Gastroesophageal sphincter (tissue), 4 donors: ENCODE data around the gene KMT2D. TPM values are rescaled to one million over a fixed set of nuclear protein-coding genes. Genes with fewer than 3 reads are reported as not detected.

ENCODE experiments used
- ATAC-seq: fragments of 150-250 bp; one replicate; pipeline ENCODE4 v1.9.1; 2016; ENCODE audit warnings: mild to moderate bottlenecking, moderate library complexity
- H3K27ac ChIP-seq, 4 donors: fragments of 200-600 bp; sonication (generic) in 3 of 4; 1 replicate in 3 of 4; 2 replicates in 1 of 4; pipeline ENCODE4 v1.5.1; 2016 to 2019
- H3K27me3 ChIP-seq: fragments of 200-600 bp; sonication (generic); one replicate; pipeline ENCODE4 v1.5.1; 2019
- H3K36me3 ChIP-seq, 2 donors: fragments of 200-600 bp; sonication (generic); one replicate each; pipeline ENCODE4 v1.5.1; 2019; ENCODE audit warnings: control low read depth in 1 of 2
- H3K4me1 ChIP-seq, 3 donors: fragments of 200-600 bp; sonication (generic); 1 replicate in 2 of 3; 2 replicates in 1 of 3; pipeline ENCODE4 v1.5.1; 2016 to 2019; ENCODE audit warnings: control low read depth in 2 of 3
- H3K4me3 ChIP-seq, 2 donors: fragments of 200-600 bp; sonication (generic); one replicate each; pipeline ENCODE4 v1.5.1; 2019; ENCODE audit warnings: mild to moderate bottlenecking in 1 of 2, moderate library complexity in 1 of 2
- H3K9me3 ChIP-seq, 3 donors: fragments of 200-600 bp; sonication (generic); one replicate each; pipeline ENCODE4 v1.5.1; 2017 to 2019; ENCODE audit warnings: control low read depth in 2 of 3
- CTCF ChIP-seq, 4 experiments: fragments of 200-600 bp in 2 of 4; fragments of 450-650 bp in 2 of 4; sonication (generic) in 1 of 4; IDR thresholded peaks; one replicate each; pipeline ENCODE4 v1.5.1; 2017 to 2019; ENCODE audit warnings: antibody characterized with exemption in 4 of 4, mild to moderate bottlenecking in 2 of 4, moderate library complexity in 2 of 4
- EP300 ChIP-seq: sonication (generic); formaldehyde crosslinking; IDR thresholded peaks from one replicate; pipeline ENCODE4 v1.6.1; 2017; ENCODE audit warnings: antibody characterized with exemption, mild to moderate bottlenecking
- POLR2A ChIP-seq, 2 donors: fragments of 450-650 bp; IDR thresholded peaks; one replicate each; pipeline ENCODE4 v1.6.1; 2017; ENCODE audit warnings: antibody characterized with exemption in 2 of 2, mild to moderate bottlenecking in 2 of 2, moderate library complexity in 1 of 2
- POLR2AphosphoS5 ChIP-seq: sonication (generic); formaldehyde crosslinking; IDR thresholded peaks from one replicate; pipeline ENCODE4 v1.6.1; 2017; ENCODE audit warnings: antibody characterized with exemption
- WGBS, 2 donors: methylation state at CpG; one replicate each; pipeline ENCODE4 v1.1.5; 2018; ENCODE audit warnings: low coverage in 1 of 2; 5-methylcytosine and 5-hydroxymethylcytosine counted together
- total RNA-seq, 4 donors: library from RNA; depleted of rRNA; stranded (reverse); fragments of >200 nt; gene quantifications; one replicate each; pipeline ENCODE4 v1.1.0, GENCODE V29; 2016

KMT2D gene
- total RNA-seq, 4 donors from 2014 or later: 23.6 to 75.0 (median 53.8) TPM

GRCh38 chr12:49055978-49056754, 4.4 kb downstream of the KMT2D start:
- peak overlapping the region in 1 of 2 donors; percentile 11 for H3K4me3 ChIP-seq
- peak overlapping the region in 3 of 4 donors; percentile 36 to 93 (median 52) for H3K27ac ChIP-seq
- H3K27me3 ChIP-seq: no peaks in the 10 kb centered on the region
- peaks cover 0 to 43% of the 10 kb centered on the region in 2 donors for H3K36me3 ChIP-seq
- TF ChIP-seq EP300: no peak
- TF ChIP-seq CTCF (IDR thresholded peaks at IDR 0.05): no peak
- no peak for TF ChIP-seq POLR2A (IDR thresholded peaks at IDR 0.05)
- no peak for TF ChIP-seq POLR2AphosphoS5
- no peaks in the 10 kb centered on the region for H3K9me3 ChIP-seq
- H3K4me1 ChIP-seq: peaks cover 0 to 56% (median 37%) of the 10 kb centered on the region in 3 donors
- whole genome bisulfite sequencing, 2 donors: 48 to 58% methylated on average over 4 of the region's 7 CpGs
- peak; percentile 73 for ATAC-seq

GRCh38 chr12:49055092-49055491, 5.5 kb downstream of the KMT2D start:
- no peak for ATAC-seq
- Histone ChIP-seq H3K4me3 (no peak overlapping the region), H3K9me3 (no peaks in the 10 kb centered on the region), H3K27ac (no peak overlapping the region), H3K36me3 (peaks cover 0 to 53% of the 10 kb centered on the region in 2 donors), H3K27me3 (no peaks in the 10 kb centered on the region), H3K4me1 (peaks cover 0 to 53% (median 37%) of the 10 kb centered on the region in 3 donors)
- TF ChIP-seq POLR2A (IDR thresholded peaks at IDR 0.05): no peak
- TF ChIP-seq EP300: no peak
- TF ChIP-seq POLR2AphosphoS5: no peak
- no peak for TF ChIP-seq CTCF (IDR thresholded peaks at IDR 0.05)
- WGBS, 2 donors: 64 to 73% methylated on average over 2 to 4 of the region's 4 CpGs

GRCh38 chr12:49054524-49054923, 6.1 kb downstream of the KMT2D start:
- Histone ChIP-seq H3K9me3 (no peaks in the 10 kb centered on the region), H3K4me1 (peaks cover 0 to 53% (median 37%) of the 10 kb centered on the region in 3 donors), H3K27me3 (no peaks in the 10 kb centered on the region), H3K4me3 (no peak overlapping the region), H3K36me3 (peaks cover 0 to 59% of the 10 kb centered on the region in 2 donors), H3K27ac (no peak overlapping the region)
- 80 to 92% methylated on average over 7 to 8 of the region's 10 CpGs for WGBS, 2 donors
- TF ChIP-seq EP300 (no peak), POLR2A (IDR thresholded peaks at IDR 0.05) (no peak), POLR2AphosphoS5 (no peak), CTCF (IDR thresholded peaks at IDR 0.05) (no peak)
- no peak for ATAC-seq

- Histone ChIP-seq H3K4me1 (peaks cover 0 to 51% (median 37%) of the 10 kb centered on the region in 3 donors), H3K27ac (no peak overlapping the region), H3K36me3 (peaks cover 0 to 63% of the 10 kb centered on the region in 2 donors), H3K27me3 (no peaks in the 10 kb centered on the region), H3K4me3 (no peak overlapping the region), H3K9me3 (no peaks in the 10 kb centered on the region)
- ATAC-seq: no peak
- 100% methylated on average over 3 of the region's 5 CpGs; no CpG with 5 or more reads in 1 of the 2 donors for WGBS, 2 donors
- TF ChIP-seq CTCF (IDR thresholded peaks at IDR 0.05) (no peak), POLR2AphosphoS5 (no peak), POLR2A (IDR thresholded peaks at IDR 0.05) (no peak), EP300 (no peak)
These were observed 6.5 kb downstream of the KMT2D start for GRCh38 chr12:49054096-49054495.
